Endothelial cell (in vitro differentiated cells): ENCODE data around the gene TGFB1I1. TPM values are rescaled to one million over a fixed set of nuclear protein-coding genes. Genes with fewer than 3 reads are reported as not detected.

Experiments used
- DNase-seq: peaks from one replicate; pipeline ENCODE4 v3.0.0; 2021; ENCODE audit warnings: low spot score
- H3K27ac Mint-ChIP-seq: one replicate; pipeline ENCODE4 v1.8.0; 2021; ENCODE audit warnings: mixed read lengths, inconsistent platforms; ENCODE audit not compliant: unreplicated experiment
- H3K27me3 Mint-ChIP-seq: one replicate; pipeline ENCODE4 v1.8.0; 2021; ENCODE audit warnings: mild to moderate bottlenecking, moderate library complexity, mixed read lengths, inconsistent platforms; ENCODE audit not compliant: unreplicated experiment
- H3K36me3 Mint-ChIP-seq: one replicate; pipeline ENCODE4 v1.8.0; 2021; ENCODE audit warnings: mild to moderate bottlenecking, low read depth, mixed read lengths, inconsistent platforms; ENCODE audit not compliant: unreplicated experiment
- H3K4me1 Mint-ChIP-seq: one replicate; pipeline ENCODE4 v1.8.0; 2021; ENCODE audit warnings: mild to moderate bottlenecking, mixed read lengths, inconsistent platforms; ENCODE audit not compliant: unreplicated experiment
- H3K4me3 Mint-ChIP-seq: one replicate; pipeline ENCODE4 v1.8.0; 2021; ENCODE audit warnings: mild to moderate bottlenecking, mixed read lengths, inconsistent platforms; ENCODE audit not compliant: unreplicated experiment
- H3K9me3 Mint-ChIP-seq: one replicate; pipeline ENCODE4 v1.8.0; 2021; ENCODE audit warnings: mixed read lengths, inconsistent platforms; ENCODE audit not compliant: unreplicated experiment
- CTCF ChIP-seq: fragments of 200-600 bp; sonication (generic); IDR thresholded peaks from one replicate; pipeline ENCODE4 v1.5.0; 2021; ENCODE audit warnings: antibody characterized with exemption; ENCODE audit not compliant: unreplicated experiment
- long read RNA-seq: library from polyadenylated mRNA; unstranded; transcript quantifications from one replicate; pipeline ENCODE4 v2.0.0, GENCODE V29; 2020; ENCODE audit not compliant: unreplicated experiment
- total RNA-seq: library from RNA; stranded (reverse); fragmentation: NEBNext Ultra II Directional; extraction: Animal tissue kit (Norgen Biotek cat#: 25700); gene quantifications from one replicate; pipeline ENCODE4 v1.2.1, GENCODE V29; 2021; ENCODE audit not compliant: unreplicated experiment

The TGFB1I1 gene
- total RNA-seq: 42.5 TPM
- long read RNA-seq, transcript TGFB1I1-203 (11 exons, 1,898 nt): major isoform, 42 of 62 reads
- long read RNA-seq, transcript TGFB1I1-214 (10 exons, 1,770 nt): minor isoform, 6 of 62 reads
- long read RNA-seq, partial matches to known transcripts: 4 of 62 reads
- long read RNA-seq, other reads (novel, unspliced or antisense): 10 of 62 reads

- no peak for DNase-seq
- Mint-ChIP-seq H3K4me3 (peak within 1 kb of the TSS; percentile 88), H3K27ac (peak within 1 kb of the TSS; percentile 72), H3K4me1 (peaks cover 10% of the 10 kb centered on the region), H3K9me3 (no peaks in the 10 kb centered on the region), H3K27me3 (peaks cover 13% of the 10 kb centered on the region), H3K36me3 (peaks cover 27% of the 10 kb centered on the region)
- TF ChIP-seq CTCF: no peak
These were observed at the start of gene TGFB1I1 for GRCh38 chr16:31471875-31472708. TGFB1I1 (plus strand) TSS chr16:31472152; CDS start chr16:31472189, 37 bp downstream.

GRCh38 chr16:31423241-31423640 lies 48.7 kb upstream of the TGFB1I1 start:
- no peak for TF ChIP-seq CTCF
- Mint-ChIP-seq H3K4me1 (peaks cover 3% of the 10 kb centered on the region), H3K9me3 (no peaks in the 10 kb centered on the region), H3K27me3 (peaks cover 6% of the 10 kb centered on the region), H3K36me3 (peaks cover 4% of the 10 kb centered on the region), H3K27ac (no peak overlapping the region), H3K4me3 (peak overlapping the region; percentile 18)
- no peak for DNase-seq

GRCh38 chr16:31423801-31424200 lies 48.2 kb upstream of the TGFB1I1 start:
- DNase-seq: no peak
- peaks cover 8% of the 10 kb centered on the region for H3K27me3 Mint-ChIP-seq
- H3K36me3 Mint-ChIP-seq: peaks cover 4% of the 10 kb centered on the region
- peak overlapping the region; percentile 18 for H3K4me3 Mint-ChIP-seq
- H3K4me1 Mint-ChIP-seq: peaks cover 3% of the 10 kb centered on the region
- TF ChIP-seq CTCF: no peak
- H3K27ac Mint-ChIP-seq: no peak overlapping the region
- no peaks in the 10 kb centered on the region for H3K9me3 Mint-ChIP-seq

GRCh38 chr16:31427441-31428278 lies 44.3 kb upstream of the TGFB1I1 start:
- no peak overlapping the region for H3K4me3 Mint-ChIP-seq
- no peak for TF ChIP-seq CTCF

More at GRCh38 chr16:31427441-31428278, 44.3 kb upstream of the TGFB1I1 start:
- H3K36me3 Mint-ChIP-seq: peaks cover 4% of the 10 kb centered on the region
- H3K27me3 Mint-ChIP-seq: peaks cover 8% of the 10 kb centered on the region
- H3K4me1 Mint-ChIP-seq: no peaks in the 10 kb centered on the region
- no peaks in the 10 kb centered on the region for H3K9me3 Mint-ChIP-seq
- H3K27ac Mint-ChIP-seq: no peak overlapping the region
- DNase-seq: no peak
